Transverse colon (tissue), 4 donors: Measurements from ENCODE around the gene RGS10. TPM values are rescaled to one million over a fixed set of nuclear protein-coding genes. Genes with fewer than 3 reads are reported as not detected.

Source experiments
- DNase-seq: peaks from one replicate; pipeline ENCODE4 v3.0.0-alpha.2; 2019
- H3K27ac ChIP-seq, 4 donors: fragments of 200-600 bp; sonication (generic); 2 replicates each; pipeline ENCODE4 v1.5.1; 2016 to 2018; ENCODE audit warnings: inconsistent platforms in 4 of 4
- H3K27me3 ChIP-seq: fragments of 200-600 bp; sonication (generic); 2 replicates; pipeline ENCODE4 v1.5.1; 2017; ENCODE audit warnings: inconsistent platforms
- H3K36me3 ChIP-seq, 4 donors: fragments of 200-600 bp; sonication (generic); 2 replicates each; pipeline ENCODE4 v1.5.1; 2017 to 2019; ENCODE audit warnings: inconsistent platforms in 4 of 4
- H3K4me1 ChIP-seq, 4 donors: fragments of 200-600 bp; sonication (generic); 2 replicates each; pipeline ENCODE4 v1.5.1; 2017 to 2020; ENCODE audit warnings: inconsistent platforms in 4 of 4
- H3K4me3 ChIP-seq, 4 donors: fragments of 200-600 bp; sonication (generic); 1 replicate in 1 of 4; 2 replicates in 3 of 4; pipeline versions ENCODE4 v1.5.1 to v1.6.1; 2017 to 2019; ENCODE audit warnings: inconsistent platforms in 4 of 4
- H3K9me3 ChIP-seq, 2 donors: fragments of 200-600 bp; sonication (generic); 2 replicates each; pipeline ENCODE4 v1.5.1; 2017 to 2019; ENCODE audit warnings: inconsistent platforms in 2 of 2
- EP300 ChIP-seq: sonication (generic); formaldehyde crosslinking; IDR thresholded peaks from one replicate; pipeline ENCODE4 v1.6.1; 2017; ENCODE audit warnings: antibody characterized with exemption, low read depth
- POLR2A ChIP-seq: fragments of 450-650 bp; IDR thresholded peaks from one replicate; pipeline ENCODE4 v1.6.1; 2016; ENCODE audit warnings: antibody characterized with exemption, mild to moderate bottlenecking, moderate library complexity
- POLR2AphosphoS5 ChIP-seq, 3 donors: sonication (generic); formaldehyde crosslinking; IDR thresholded peaks; one replicate each; pipeline ENCODE4 v1.6.1; 2016; ENCODE audit warnings: antibody characterized with exemption in 3 of 3
- WGBS, 2 donors: methylation state at CpG; one replicate each; pipeline ENCODE4 v1.1.5; 2018; ENCODE audit warnings: low coverage in 1 of 2; 5-methylcytosine and 5-hydroxymethylcytosine counted together
- in situ Hi-C, 4 donors: fragments of 200-750 bp; cut with MboI; loops; one replicate each; pipeline versions ENCODE4 v1.15.0 to v1.15.1; 2017; ENCODE audit warnings: low sequenced_read_pairs in 3 of 4, low pct_ligation_motif_present in 1 of 4, low pct_unique_long_range_greater_than_20kb in 1 of 4
- intact Hi-C: fragments of 100-400 bp; cut with DNase I; formaldehyde crosslinking; loops from one replicate; pipeline ENCODE4 v1.15.1; 2023; ENCODE audit warnings: low total_unique reads
- total RNA-seq, 4 donors: library from RNA; depleted of rRNA; stranded (reverse); fragments of >200 nt; gene quantifications; one replicate each; pipeline ENCODE4 v1.1.0, GENCODE V29; 2016
- TF ChIP-seq, protein P1 (sequence below), 5 experiments: fragments of 200-600 bp in 3 of 5; fragments of 450-650 bp in 2 of 5; sonication (generic) in 3 of 5; IDR thresholded peaks; 1 replicate in 2 of 5; 2 replicates in 3 of 5; pipeline ENCODE4 v1.5.1; 2016 to 2017; ENCODE audit warnings: antibody characterized with exemption in 5 of 5, inconsistent platforms in 3 of 5, mild to moderate bottlenecking in 2 of 5, moderate library complexity in 1 of 5

Gene RGS10
- total RNA-seq, 4 donors from 2014 or later: 26.3 to 47.1 (median 38.8) TPM

GRCh38 chr10:119525116-119525515 is 17.4 kb downstream of the RGS10 start:
- intact Hi-C loops: no loop called here
- Histone ChIP-seq H3K36me3 (no peaks in the 10 kb centered on the region), H3K9me3 (no peaks in the 10 kb centered on the region), H3K27me3 (no peaks in the 10 kb centered on the region), H3K4me3 (no peak overlapping the region), H3K27ac (peak overlapping the region in 1 of 4 donors; percentile 18), H3K4me1 (peaks cover 0 to 25% (median 7%) of the 10 kb centered on the region in 4 donors)
- 89 to 96% methylated on average over 4 to 5 of the region's 5 CpGs for WGBS, 2 donors
- in situ Hi-C loops: no loop called here
- DNase-seq: no peak
- TF ChIP-seq, protein P1, sequence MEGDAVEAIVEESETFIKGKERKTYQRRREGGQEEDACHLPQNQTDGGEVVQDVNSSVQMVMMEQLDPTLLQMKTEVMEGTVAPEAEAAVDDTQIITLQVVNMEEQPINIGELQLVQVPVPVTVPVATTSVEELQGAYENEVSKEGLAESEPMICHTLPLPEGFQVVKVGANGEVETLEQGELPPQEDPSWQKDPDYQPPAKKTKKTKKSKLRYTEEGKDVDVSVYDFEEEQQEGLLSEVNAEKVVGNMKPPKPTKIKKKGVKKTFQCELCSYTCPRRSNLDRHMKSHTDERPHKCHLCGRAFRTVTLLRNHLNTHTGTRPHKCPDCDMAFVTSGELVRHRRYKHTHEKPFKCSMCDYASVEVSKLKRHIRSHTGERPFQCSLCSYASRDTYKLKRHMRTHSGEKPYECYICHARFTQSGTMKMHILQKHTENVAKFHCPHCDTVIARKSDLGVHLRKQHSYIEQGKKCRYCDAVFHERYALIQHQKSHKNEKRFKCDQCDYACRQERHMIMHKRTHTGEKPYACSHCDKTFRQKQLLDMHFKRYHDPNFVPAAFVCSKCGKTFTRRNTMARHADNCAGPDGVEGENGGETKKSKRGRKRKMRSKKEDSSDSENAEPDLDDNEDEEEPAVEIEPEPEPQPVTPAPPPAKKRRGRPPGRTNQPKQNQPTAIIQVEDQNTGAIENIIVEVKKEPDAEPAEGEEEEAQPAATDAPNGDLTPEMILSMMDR (IDR thresholded peaks at IDR 0.05): no peak
- TF ChIP-seq EP300 (no peak), POLR2A (no peak), POLR2AphosphoS5 (IDR thresholded peaks at IDR 0.05) (no peak)

- DNase-seq: no peak
- H3K9me3 ChIP-seq: no peaks in the 10 kb centered on the region
- no peaks in the 10 kb centered on the region for H3K27me3 ChIP-seq
- TF ChIP-seq EP300: no peak
- H3K4me3 ChIP-seq: no peak overlapping the region
- intact Hi-C loops: no loop called here
- in situ Hi-C loops: no loop called here
- peak overlapping the region in 1 of 4 donors; percentile 18 for H3K27ac ChIP-seq
- WGBS, 2 donors: 94 to 100% methylated on average over 3 to 13 of the region's 13 CpGs
- H3K36me3 ChIP-seq: no peaks in the 10 kb centered on the region
- H3K4me1 ChIP-seq: peaks cover 0 to 24% (median 7%) of the 10 kb centered on the region in 4 donors
Observed at GRCh38 chr10:119524720-119525070, 17.8 kb downstream of the RGS10 start.

DNA sequence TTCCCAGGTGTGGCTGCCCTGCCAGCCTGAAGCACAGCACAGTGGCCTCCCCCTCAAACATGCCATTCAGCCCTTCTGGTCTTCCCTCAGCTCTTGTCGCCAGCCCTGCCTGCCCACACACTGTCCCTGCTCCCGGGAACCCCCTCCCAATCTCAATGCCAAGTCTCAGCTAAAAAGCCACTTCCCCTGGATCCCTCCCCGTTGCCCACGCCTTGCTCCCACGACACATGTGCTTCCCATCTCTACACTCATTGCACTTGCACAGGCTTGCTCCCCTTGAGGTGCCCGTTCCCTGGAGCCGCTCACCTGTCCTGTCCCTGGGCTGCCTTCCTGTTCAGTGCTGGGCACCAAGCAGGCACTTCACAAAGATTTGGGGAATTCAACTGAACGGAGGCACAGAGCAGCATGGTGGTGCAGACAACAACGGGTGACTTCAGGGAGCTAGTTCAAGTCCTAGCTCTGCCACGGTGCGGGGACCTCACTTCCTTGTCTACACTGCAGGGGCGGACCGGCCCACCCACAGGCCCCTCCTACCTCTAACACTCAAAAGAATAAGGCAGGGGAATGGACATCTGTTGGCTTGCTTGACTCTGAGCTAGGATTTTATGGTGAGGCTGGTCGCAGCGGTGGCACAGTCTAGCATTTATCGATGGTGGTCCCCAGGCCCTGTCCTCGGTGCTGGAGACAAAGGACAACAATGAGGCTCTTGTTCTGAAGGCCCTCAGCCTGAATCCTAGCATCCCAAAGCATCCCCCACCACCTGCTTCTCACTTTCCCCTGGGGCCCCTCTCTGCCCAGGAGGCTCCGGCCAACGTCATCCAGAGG is 18.4 kb downstream of the RGS10 start:
- no peaks in the 10 kb centered on the region for H3K9me3 ChIP-seq
- no peak for TF ChIP-seq POLR2A
- no peak for TF ChIP-seq EP300
- 93 to 95% methylated on average over 2 to 19 of the region's 19 CpGs for WGBS, 2 donors
- no peak for DNase-seq
- H3K4me1 ChIP-seq: peaks cover 0 to 22% (median 7%) of the 10 kb centered on the region in 4 donors
- no peak overlapping the region for H3K4me3 ChIP-seq
- H3K27ac ChIP-seq: no peak overlapping the region
- no peaks in the 10 kb centered on the region for H3K27me3 ChIP-seq
- H3K36me3 ChIP-seq: no peaks in the 10 kb centered on the region
- intact Hi-C loops (no loop called here), in situ Hi-C loops (no loop called here)

- WGBS, 2 donors: 80 to 95% methylated on average over 1 to 9 of the region's 11 CpGs
- no peaks in the 10 kb centered on the region for H3K9me3 ChIP-seq
- TF ChIP-seq POLR2A: no peak
- TF ChIP-seq, protein P1 (IDR thresholded peaks at IDR 0.05): no peak
- TF ChIP-seq EP300: no peak
- H3K4me3 ChIP-seq: no peak overlapping the region
- no peak overlapping the region for H3K27ac ChIP-seq
- H3K36me3 ChIP-seq: no peaks in the 10 kb centered on the region
- in situ Hi-C loops: no loop called here
- peaks cover 0 to 21% (median 7%) of the 10 kb centered on the region in 4 donors for H3K4me1 ChIP-seq
- no peaks in the 10 kb centered on the region for H3K27me3 ChIP-seq
- intact Hi-C loops: no loop called here
- DNase-seq: no peak
Observed at GRCh38 chr10:119522747-119523426, 19.6 kb downstream of the RGS10 start.

GRCh38 chr10:119521443-119522204 is 20.9 kb downstream of the RGS10 start:
- no peaks in the 10 kb centered on the region for H3K27me3 ChIP-seq
- no peaks in the 10 kb centered on the region for H3K36me3 ChIP-seq
- H3K4me3 ChIP-seq: no peak overlapping the region
- in situ Hi-C loops (no loop called here), intact Hi-C loops (no loop called here)
- WGBS, 2 donors: 78% methylated on average over 6 of the region's 6 CpGs; no CpG with 5 or more reads in 1 of the 2 donors
- no peak for DNase-seq
- TF ChIP-seq POLR2AphosphoS5 (IDR thresholded peaks at IDR 0.05) (no peak), POLR2A (no peak), EP300 (no peak)
- TF ChIP-seq, protein P1 (IDR thresholded peaks at IDR 0.05): no peak
- H3K9me3 ChIP-seq: no peaks in the 10 kb centered on the region
- H3K27ac ChIP-seq: peak overlapping the region in 2 of 4 donors; percentile 19 to 40
- H3K4me1 ChIP-seq: peaks cover 0 to 19% (median 6%) of the 10 kb centered on the region in 4 donors
